ENCODE data around the gene KIF19. TPM values are rescaled to one million over a fixed set of nuclear protein-coding genes. Genes with fewer than 3 reads are reported as not detected.
"Not testable (repeated sequence)": the region's sequence is repeated elsewhere in the genome, so short reads cannot be mapped to it uniquely, and the experiment has no call there.

KIF19 gene
- total and polyA plus RNA-seq, 10 of the 15 experiments (the other 5 are each of a cell fraction or from before 2014, with no cell fraction given) = 0.06 to 0.07 TPM; not detected in 8

DNA sequence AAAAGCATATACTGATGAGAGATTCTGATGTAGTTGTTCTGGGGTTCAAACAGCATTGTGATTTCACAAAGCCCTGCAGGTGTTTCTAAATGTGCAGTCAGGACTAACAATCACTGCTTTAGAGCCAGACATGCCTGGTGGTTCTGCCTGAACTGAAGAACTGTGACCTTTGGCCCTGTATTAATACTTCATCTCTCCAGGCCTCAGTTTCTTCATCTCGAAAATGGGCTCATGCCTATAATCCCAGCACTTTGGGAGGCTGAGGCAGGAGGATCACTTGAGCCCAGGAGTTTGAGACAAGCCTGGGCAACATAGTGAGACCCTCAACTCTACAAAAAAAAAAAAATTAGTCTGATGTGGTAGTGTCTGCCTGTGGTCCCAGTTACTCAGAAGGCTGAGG lies 48.1 kb upstream of the KIF19 start:
- no peak overlapping the region for H2AFZ ChIP-seq (ENCODE audit: control insufficient read depth, low read depth, low read length)
- BruUV-seq (replicated peaks) = no TSS peak
- H3K9me3 ChIP-seq (replicated peaks; ENCODE audit: control insufficient read depth, insufficient read depth, low read length) = no peaks in the 10 kb centered on the region; the same call in 2 of the 3 replicates
- H4K20me1 ChIP-seq (ENCODE audit: control insufficient read depth, insufficient read depth) = no peaks in the 10 kb centered on the region
- H3K9ac ChIP-seq (ENCODE audit: control insufficient read depth, insufficient read depth, low read length) = no peak overlapping the region
- WGBS (ENCODE audit: insufficient coverage, insufficient replicate concordance, low lambda C conversion rate, missing lambda C conversion rate) = 0% methylated on average over 1 of the region's 1 CpG
- no peaks in the 10 kb centered on the region for H3K36me3 ChIP-seq (ENCODE audit: control insufficient read depth in 2 of 2, insufficient read depth in 2 of 2, low read length in 1 of 2)
- intact Hi-C loops (cut with micrococcal nuclease; ENCODE audit: unreplicated experiment) = no loop called here
- RAD21 ChIA-PET (ENCODE audit: unreplicated experiment) = no interaction called here
- no peaks in the 10 kb centered on the region for H3K27me3 ChIP-seq (replicated peaks in 1 of 2; ENCODE audit: control insufficient read depth in 2 of 2, insufficient read depth in 2 of 2, low read length in 1 of 2)
- H3K4me2 ChIP-seq (ENCODE audit: control insufficient read depth, insufficient read depth) = no peak overlapping the region
- peaks cover 42% of the 10 kb centered on the region for H3K4me1 ChIP-seq (ENCODE audit: control insufficient read depth, insufficient read depth, low read length)
- FAIRE-seq = no peak
- H3K27ac ChIP-seq (ENCODE audit: control insufficient read depth, insufficient read depth) = no peak overlapping the region
- TF ChIP-seq ZNF217 (IDR thresholded peaks at IDR 0.05) (peak; percentile 81; the same call in 1 of the 2 replicates), POLR2AphosphoS5 (IDR thresholded peaks at IDR 0.05; ENCODE audit: low read length) (no peak), NR2F1 (conservative IDR thresholded peaks at IDR 0.05) (0 out of 2 replicates have a peak, but pooled peaks have one; percentile 27)
- no peak for DNase-seq (ENCODE audit: low read depth, low spot score)
- CTCF ChIA-PET = no interaction called here
- no peaks in the 10 kb centered on the region for H3K79me2 ChIP-seq (ENCODE audit: control insufficient read depth, insufficient read depth, low read length)
- no peak for ATAC-seq
- POLR2A ChIA-PET = no interaction called here
- H3K4me3 ChIP-seq = no peak overlapping the region
- in situ Hi-C loops (cut with MboI) = loop anchor here (10.0 to 25.0 kb wide), 2 partner anchors 63 to 1866 kb away; partner anchors contain the start of gene TTYH2
- SMC1A ChIA-PET (ENCODE audit: uncharacterized antibody, unreplicated experiment) = no interaction called here

DNA sequence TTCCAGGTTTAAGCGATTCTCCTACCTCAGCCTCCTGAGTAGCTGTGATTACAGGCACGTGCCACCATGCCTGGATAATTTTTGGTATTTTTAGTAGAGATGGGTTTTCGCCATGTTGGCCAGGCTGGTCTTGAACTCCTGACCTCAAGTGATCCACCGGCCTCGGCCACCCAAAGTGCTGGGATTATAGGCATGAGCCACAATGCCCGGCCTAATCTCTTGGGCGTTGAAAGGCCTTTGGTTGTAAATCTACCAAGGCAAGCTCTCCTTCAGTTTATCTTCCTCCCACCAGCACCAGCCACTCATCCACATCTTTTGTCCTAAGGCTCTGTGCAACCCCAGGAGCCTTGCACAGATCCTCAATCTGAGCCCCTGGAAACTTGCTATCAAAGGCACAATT lies 46.4 kb upstream of the KIF19 start:
- ChIA-PET RAD21 (ENCODE audit: unreplicated experiment) (interaction anchor here (1.4 to 3.1 kb wide), 2 partner anchors 19 to 66 kb away, joined by 4 to 10 read pairs; partner anchors contain the start of gene TTYH2), POLR2A (interaction anchor here (1.0 to 1.2 kb wide), 5 partner anchors 8 to 188 kb away, joined by 3 to 4 read pairs (median 3); partner anchors contain the start of gene TTYH2), CTCF (interaction anchor here (3.5 kb wide), 1 partner anchor 16 kb away, joined by 18 read pairs; no protein-coding TSS in a partner anchor)
- H3K4me3 ChIP-seq; H4K20me1 ChIP-seq (ENCODE audit: control insufficient read depth, insufficient read depth); H3K79me2 ChIP-seq (ENCODE audit: control insufficient read depth, insufficient read depth, low read length); ATAC-seq; SMC1A ChIA-PET (ENCODE audit: uncharacterized antibody, unreplicated experiment); BruUV-seq (replicated peaks); H3K36me3 ChIP-seq (ENCODE audit: control insufficient read depth in 2 of 2, insufficient read depth in 2 of 2, low read length in 1 of 2); H3K9me3 ChIP-seq (replicated peaks; ENCODE audit: control insufficient read depth, insufficient read depth, low read length); H3K27me3 ChIP-seq (replicated peaks in 1 of 2; ENCODE audit: control insufficient read depth in 2 of 2, insufficient read depth in 2 of 2, low read length in 1 of 2); DNase-seq (ENCODE audit: low read depth, low spot score); FAIRE-seq: not testable (repeated sequence)
- in situ Hi-C loops (cut with MboI) = loop anchor here (10.0 to 25.0 kb wide), 2 partner anchors 65 to 1867 kb away; partner anchors contain the start of gene TTYH2
- 75% methylated on average over 7 of the region's 7 CpGs for WGBS (ENCODE audit: insufficient coverage, insufficient replicate concordance, low lambda C conversion rate, missing lambda C conversion rate)
- Histone ChIP-seq H3K4me1 (ENCODE audit: control insufficient read depth, insufficient read depth, low read length) (peaks cover 32% of the 10 kb centered on the region), H3K4me2 (ENCODE audit: control insufficient read depth, insufficient read depth) (peak overlapping the region; percentile 59), H2AFZ (ENCODE audit: control insufficient read depth, low read depth, low read length) (peak overlapping the region; percentile 49), H3K9ac (ENCODE audit: control insufficient read depth, insufficient read depth, low read length) (0 out of 2 replicates have a peak overlapping the region, but pooled peaks have one; percentile 16), H3K27ac (ENCODE audit: control insufficient read depth, insufficient read depth) (peak overlapping the region; percentile 65)
- intact Hi-C loops (cut with micrococcal nuclease; ENCODE audit: unreplicated experiment) = loop anchor here (5.0 kb wide), 1 partner anchor 67 kb away; the partner anchor contains the start of gene TTYH2
- TF ChIP-seq, protein P1, sequence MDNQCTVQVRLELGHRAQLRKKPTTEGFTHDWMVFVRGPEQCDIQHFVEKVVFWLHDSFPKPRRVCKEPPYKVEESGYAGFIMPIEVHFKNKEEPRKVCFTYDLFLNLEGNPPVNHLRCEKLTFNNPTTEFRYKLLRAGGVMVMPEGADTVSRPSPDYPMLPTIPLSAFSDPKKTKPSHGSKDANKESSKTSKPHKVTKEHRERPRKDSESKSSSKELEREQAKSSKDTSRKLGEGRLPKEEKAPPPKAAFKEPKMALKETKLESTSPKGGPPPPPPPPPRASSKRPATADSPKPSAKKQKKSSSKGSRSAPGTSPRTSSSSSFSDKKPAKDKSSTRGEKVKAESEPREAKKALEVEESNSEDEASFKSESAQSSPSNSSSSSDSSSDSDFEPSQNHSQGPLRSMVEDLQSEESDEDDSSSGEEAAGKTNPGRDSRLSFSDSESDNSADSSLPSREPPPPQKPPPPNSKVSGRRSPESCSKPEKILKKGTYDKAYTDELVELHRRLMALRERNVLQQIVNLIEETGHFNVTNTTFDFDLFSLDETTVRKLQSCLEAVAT (IDR thresholded peaks at IDR 0.05) = 0 out of 2 replicates have a peak, but pooled peaks have one; percentile 16
- TF ChIP-seq BHLHE40 (IDR thresholded peaks at IDR 0.05; ENCODE audit: borderline replicate concordance in 1 of 2, low read depth in 2 of 2, low read length in 1 of 2) = 0 out of 4 replicates have a peak, but pooled peaks of 1 of the 2 experiments have one; percentile 21
